Retinal pigment epithelial cell (primary cell): ENCODE results near the gene FAM98C.

Experiments used
- DNase-seq: peaks from one replicate; pipeline ENCODE4 v3.0.0-alpha.2; 2010; ENCODE audit warnings: low read depth
- H3K4me3 ChIP-seq: 2 replicates; pipeline ENCODE4 v1.5.1; 2011; ENCODE audit warnings: mild to moderate bottlenecking, low read length, control low read depth, moderate library complexity
- CTCF ChIP-seq: conservative IDR thresholded peaks from 2 replicates; pipeline ENCODE4 v1.5.1; 2011; ENCODE audit warnings: low read depth, low read length, control low read depth, inconsistent platforms

Gene FAM98C

GRCh38 chr19:38389957-38390924 is 12.7 kb upstream of the FAM98C start:
- no peak for TF ChIP-seq CTCF
- no peak for DNase-seq
- peak overlapping the region; percentile 99 for H3K4me3 ChIP-seq

- DNase-seq, result no peak
- no peak for TF ChIP-seq CTCF
- H3K4me3 ChIP-seq, result no peak overlapping the region
These were observed 10.9 kb upstream of the FAM98C start for GRCh38 chr19:38391911-38392464.

- TF ChIP-seq CTCF, result no peak
- H3K4me3 ChIP-seq, result no peak overlapping the region
- no peak for DNase-seq
These were observed 10.1 kb upstream of the FAM98C start for GRCh38 chr19:38392707-38393308.

GRCh38 chr19:38394488-38394887 is 8.4 kb upstream of the FAM98C start:
- no peak for TF ChIP-seq CTCF
- H3K4me3 ChIP-seq, result no peak overlapping the region
- DNase-seq, result no peak

- TF ChIP-seq CTCF, result no peak
- H3K4me3 ChIP-seq, result no peak overlapping the region
- DNase-seq, result no peak
These were observed 7.3 kb upstream of the FAM98C start for GRCh38 chr19:38395381-38396114.

GRCh38 chr19:38399081-38399480 is 3.8 kb upstream of the FAM98C start:
- no peak overlapping the region for H3K4me3 ChIP-seq
- TF ChIP-seq CTCF, result no peak
- no peak for DNase-seq
